ENCODE data around the gene KAZN.

KAZN gene

DNA sequence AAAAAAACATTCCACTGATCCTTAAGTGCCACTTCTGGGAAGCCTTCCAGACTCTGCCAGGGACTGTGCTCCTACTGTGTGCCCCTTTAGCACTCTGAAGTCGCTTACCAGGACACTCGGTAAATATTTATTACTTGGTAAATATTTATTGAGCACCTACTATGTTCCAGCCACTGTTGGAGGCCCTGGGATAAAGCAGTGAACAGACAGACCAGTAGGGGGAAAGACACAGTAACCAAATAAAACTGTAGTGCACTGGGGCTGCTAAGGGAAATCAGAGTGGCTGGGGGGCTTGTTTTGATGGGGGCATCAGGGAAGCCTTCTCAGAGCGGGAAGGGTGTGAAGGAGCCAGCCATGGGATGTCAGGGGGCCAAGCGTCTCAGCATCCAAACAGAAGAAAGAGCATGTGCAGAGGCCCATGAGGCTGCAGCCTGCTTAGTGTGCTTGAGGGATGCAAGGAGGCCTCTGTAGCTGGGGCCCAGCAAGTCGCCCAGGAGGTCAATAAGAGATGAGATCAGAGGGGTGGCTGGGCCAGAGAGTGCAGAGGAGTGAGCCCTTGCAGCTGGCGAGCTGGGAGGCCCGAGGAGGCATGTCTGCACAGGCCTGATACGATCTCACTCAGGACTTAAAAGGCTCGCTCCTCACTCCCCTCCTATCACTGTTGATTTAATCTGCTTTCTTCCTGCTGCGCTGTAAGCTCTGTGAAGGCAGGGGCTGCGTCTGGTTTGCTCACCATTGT lies 28.6 kb downstream of the KAZN start (continued):
- no peak for TF ChIP-seq GLI2 (tag by site-specific recombination; IDR thresholded peaks at IDR 0.05; ENCODE audit: borderline replicate concordance, low read depth)
- TF ChIP-seq, protein P1, sequence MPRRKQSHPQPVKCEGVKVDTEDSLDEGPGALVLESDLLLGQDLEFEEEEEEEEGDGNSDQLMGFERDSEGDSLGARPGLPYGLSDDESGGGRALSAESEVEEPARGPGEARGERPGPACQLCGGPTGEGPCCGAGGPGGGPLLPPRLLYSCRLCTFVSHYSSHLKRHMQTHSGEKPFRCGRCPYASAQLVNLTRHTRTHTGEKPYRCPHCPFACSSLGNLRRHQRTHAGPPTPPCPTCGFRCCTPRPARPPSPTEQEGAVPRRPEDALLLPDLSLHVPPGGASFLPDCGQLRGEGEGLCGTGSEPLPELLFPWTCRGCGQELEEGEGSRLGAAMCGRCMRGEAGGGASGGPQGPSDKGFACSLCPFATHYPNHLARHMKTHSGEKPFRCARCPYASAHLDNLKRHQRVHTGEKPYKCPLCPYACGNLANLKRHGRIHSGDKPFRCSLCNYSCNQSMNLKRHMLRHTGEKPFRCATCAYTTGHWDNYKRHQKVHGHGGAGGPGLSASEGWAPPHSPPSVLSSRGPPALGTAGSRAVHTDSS (tag by site-specific recombination; IDR thresholded peaks at IDR 0.05) = no peak
- no peak for TF ChIP-seq SP7 (tag by site-specific recombination; IDR thresholded peaks at IDR 0.05)
- TF ChIP-seq ZNF530 (tag by site-specific recombination; IDR thresholded peaks at IDR 0.05; ENCODE audit: low read depth) = no peak
- TF ChIP-seq, protein P2, sequence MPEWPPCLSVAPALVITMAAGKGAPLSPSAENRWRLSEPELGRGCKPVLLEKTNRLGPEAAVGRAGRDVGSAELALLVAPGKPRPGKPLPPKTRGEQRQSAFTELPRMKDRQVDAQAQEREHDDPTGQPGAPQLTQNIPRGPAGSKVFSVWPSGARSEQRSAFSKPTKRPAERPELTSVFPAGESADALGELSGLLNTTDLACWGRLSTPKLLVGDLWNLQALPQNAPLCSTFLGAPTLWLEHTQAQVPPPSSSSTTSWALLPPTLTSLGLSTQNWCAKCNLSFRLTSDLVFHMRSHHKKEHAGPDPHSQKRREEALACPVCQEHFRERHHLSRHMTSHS (tag by site-specific recombination; IDR thresholded peaks at IDR 0.05) = no peak
- no peak for TF ChIP-seq ZFHX2 (tag by site-specific recombination; conservative IDR thresholded peaks at IDR 0.05)
- TF ChIP-seq KLF7 (tag by site-specific recombination; IDR thresholded peaks at IDR 0.05; ENCODE audit: borderline replicate concordance) = no peak
- no peak for TF ChIP-seq ZNF155 (tag by site-specific recombination; IDR thresholded peaks at IDR 0.05)
- no peak for TF ChIP-seq ZEB2 (tag by site-specific recombination; IDR thresholded peaks at IDR 0.05)
- peak; percentile 84 for TF ChIP-seq ZFP69B (tag by site-specific recombination; IDR thresholded peaks at IDR 0.05)
- no peak for TF ChIP-seq HOXC10 (CRISPR knock-in tag; IDR thresholded peaks at IDR 0.05)
- no peak for TF ChIP-seq ZNF114 (tag by site-specific recombination; IDR thresholded peaks at IDR 0.05)
- no peak for TF ChIP-seq ZNF548 (tag by site-specific recombination; IDR thresholded peaks at IDR 0.05)
- TF ChIP-seq OSR2 (tag by site-specific recombination; IDR thresholded peaks at IDR 0.05) = no peak
- TF ChIP-seq, protein P3, sequence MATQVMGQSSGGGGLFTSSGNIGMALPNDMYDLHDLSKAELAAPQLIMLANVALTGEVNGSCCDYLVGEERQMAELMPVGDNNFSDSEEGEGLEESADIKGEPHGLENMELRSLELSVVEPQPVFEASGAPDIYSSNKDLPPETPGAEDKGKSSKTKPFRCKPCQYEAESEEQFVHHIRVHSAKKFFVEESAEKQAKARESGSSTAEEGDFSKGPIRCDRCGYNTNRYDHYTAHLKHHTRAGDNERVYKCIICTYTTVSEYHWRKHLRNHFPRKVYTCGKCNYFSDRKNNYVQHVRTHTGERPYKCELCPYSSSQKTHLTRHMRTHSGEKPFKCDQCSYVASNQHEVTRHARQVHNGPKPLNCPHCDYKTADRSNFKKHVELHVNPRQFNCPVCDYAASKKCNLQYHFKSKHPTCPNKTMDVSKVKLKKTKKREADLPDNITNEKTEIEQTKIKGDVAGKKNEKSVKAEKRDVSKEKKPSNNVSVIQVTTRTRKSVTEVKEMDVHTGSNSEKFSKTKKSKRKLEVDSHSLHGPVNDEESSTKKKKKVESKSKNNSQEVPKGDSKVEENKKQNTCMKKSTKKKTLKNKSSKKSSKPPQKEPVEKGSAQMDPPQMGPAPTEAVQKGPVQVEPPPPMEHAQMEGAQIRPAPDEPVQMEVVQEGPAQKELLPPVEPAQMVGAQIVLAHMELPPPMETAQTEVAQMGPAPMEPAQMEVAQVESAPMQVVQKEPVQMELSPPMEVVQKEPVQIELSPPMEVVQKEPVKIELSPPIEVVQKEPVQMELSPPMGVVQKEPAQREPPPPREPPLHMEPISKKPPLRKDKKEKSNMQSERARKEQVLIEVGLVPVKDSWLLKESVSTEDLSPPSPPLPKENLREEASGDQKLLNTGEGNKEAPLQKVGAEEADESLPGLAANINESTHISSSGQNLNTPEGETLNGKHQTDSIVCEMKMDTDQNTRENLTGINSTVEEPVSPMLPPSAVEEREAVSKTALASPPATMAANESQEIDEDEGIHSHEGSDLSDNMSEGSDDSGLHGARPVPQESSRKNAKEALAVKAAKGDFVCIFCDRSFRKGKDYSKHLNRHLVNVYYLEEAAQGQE (tag by site-specific recombination; IDR thresholded peaks at IDR 0.05) = no peak
- TF ChIP-seq ZNF311 (tag by site-specific recombination; IDR thresholded peaks at IDR 0.05; ENCODE audit: borderline replicate concordance) = no peak
- TF ChIP-seq OVOL3 (tag by site-specific recombination; IDR thresholded peaks at IDR 0.05) = no peak

DNA sequence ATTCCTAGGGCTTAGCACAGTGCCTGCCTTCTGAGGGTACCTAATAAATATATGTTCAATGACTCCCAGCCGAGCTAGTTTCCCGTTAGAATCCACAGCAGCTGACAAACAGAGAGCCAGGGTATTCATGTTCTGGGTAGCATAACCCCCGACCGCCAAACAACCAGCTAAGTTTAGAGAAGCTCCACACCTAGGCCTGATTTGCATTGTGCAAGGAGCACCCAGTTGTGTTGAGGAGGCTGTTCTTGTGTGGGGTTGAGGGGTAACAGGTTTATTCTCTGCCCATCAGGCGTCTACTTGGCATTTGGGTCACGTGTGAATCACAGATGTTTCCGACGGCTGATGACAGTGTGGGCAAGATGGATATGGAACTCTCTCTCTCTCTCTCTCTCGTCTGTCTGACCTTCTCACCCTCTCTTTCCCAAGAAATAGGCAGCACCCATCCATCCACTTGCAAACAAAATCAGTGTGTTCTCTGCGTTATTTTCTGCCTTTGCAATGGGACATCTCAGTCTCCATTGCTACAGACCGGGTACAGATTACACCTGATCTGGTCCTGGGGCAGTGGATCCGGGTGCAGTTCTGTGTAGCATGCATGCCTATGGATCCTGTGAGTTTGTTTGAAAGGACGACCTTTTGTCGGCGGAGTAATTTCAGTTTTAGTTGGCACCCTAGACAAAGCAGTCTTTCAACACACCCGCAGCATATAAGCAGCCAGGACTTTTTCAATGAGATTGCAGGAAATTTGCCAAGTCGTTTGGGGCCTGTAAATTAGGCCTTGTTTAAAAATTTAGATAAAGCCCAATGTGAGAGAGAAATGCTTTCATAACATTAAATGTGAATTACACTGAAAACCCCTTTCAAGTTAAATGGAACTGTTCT lies 29.4 kb downstream of the KAZN start:
- H3K27ac ChIP-seq (ENCODE audit: extremely low read depth, low read depth, low read length) = no peak overlapping the region
- POLR2A ChIA-PET = no interaction called here
- no peak overlapping the region for H3K4me3 ChIP-seq (ENCODE audit: low read depth, low read length)
- no peaks in the 10 kb centered on the region for H3K9me3 ChIP-seq (ENCODE audit: control insufficient read depth, insufficient read depth, low read depth, low read length)
- no peaks in the 10 kb centered on the region for H3K36me3 ChIP-seq (ENCODE audit: control insufficient read depth in 2 of 2, insufficient read depth in 1 of 2, low read length in 2 of 2)
- H3K4me1 ChIP-seq (ENCODE audit: control insufficient read depth, insufficient read depth, low read length) = no peaks in the 10 kb centered on the region
- CTCF ChIA-PET = no interaction called here
- TF ChIP-seq ZNF24 (tag by site-specific recombination; IDR thresholded peaks at IDR 0.05) (no peak), ZBTB20 (tag by site-specific recombination; IDR thresholded peaks at IDR 0.05) (peak; percentile 24; the same call in 1 of the 2 replicates), TRIM28 (IDR thresholded peaks at IDR 0.05; ENCODE audit: borderline replicate concordance, low read length) (peak; percentile 78; the same call in 1 of the 2 replicates), ZNF155 (tag by site-specific recombination; IDR thresholded peaks at IDR 0.05) (no peak), ZFP69B (tag by site-specific recombination; IDR thresholded peaks at IDR 0.05) (no peak), ZNF610 (tag by site-specific recombination; IDR thresholded peaks at IDR 0.05; ENCODE audit: borderline replicate concordance) (no peak), ZXDB (tag by site-specific recombination; IDR thresholded peaks at IDR 0.05) (no peak)
- TF ChIP-seq, protein P4, sequence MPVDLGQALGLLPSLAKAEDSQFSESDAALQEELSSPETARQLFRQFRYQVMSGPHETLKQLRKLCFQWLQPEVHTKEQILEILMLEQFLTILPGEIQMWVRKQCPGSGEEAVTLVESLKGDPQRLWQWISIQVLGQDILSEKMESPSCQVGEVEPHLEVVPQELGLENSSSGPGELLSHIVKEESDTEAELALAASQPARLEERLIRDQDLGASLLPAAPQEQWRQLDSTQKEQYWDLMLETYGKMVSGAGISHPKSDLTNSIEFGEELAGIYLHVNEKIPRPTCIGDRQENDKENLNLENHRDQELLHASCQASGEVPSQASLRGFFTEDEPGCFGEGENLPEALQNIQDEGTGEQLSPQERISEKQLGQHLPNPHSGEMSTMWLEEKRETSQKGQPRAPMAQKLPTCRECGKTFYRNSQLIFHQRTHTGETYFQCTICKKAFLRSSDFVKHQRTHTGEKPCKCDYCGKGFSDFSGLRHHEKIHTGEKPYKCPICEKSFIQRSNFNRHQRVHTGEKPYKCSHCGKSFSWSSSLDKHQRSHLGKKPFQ (tag by site-specific recombination; IDR thresholded peaks at IDR 0.05) = no peak
- TF ChIP-seq, protein P5, sequence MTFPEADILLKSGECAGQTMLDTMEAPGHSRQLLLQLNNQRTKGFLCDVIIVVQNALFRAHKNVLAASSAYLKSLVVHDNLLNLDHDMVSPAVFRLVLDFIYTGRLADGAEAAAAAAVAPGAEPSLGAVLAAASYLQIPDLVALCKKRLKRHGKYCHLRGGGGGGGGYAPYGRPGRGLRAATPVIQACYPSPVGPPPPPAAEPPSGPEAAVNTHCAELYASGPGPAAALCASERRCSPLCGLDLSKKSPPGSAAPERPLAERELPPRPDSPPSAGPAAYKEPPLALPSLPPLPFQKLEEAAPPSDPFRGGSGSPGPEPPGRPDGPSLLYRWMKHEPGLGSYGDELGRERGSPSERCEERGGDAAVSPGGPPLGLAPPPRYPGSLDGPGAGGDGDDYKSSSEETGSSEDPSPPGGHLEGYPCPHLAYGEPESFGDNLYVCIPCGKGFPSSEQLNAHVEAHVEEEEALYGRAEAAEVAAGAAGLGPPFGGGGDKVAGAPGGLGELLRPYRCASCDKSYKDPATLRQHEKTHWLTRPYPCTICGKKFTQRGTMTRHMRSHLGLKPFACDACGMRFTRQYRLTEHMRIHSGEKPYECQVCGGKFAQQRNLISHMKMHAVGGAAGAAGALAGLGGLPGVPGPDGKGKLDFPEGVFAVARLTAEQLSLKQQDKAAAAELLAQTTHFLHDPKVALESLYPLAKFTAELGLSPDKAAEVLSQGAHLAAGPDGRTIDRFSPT (tag by site-specific recombination; IDR thresholded peaks at IDR 0.05) = no peak
- TF ChIP-seq, protein P6, sequence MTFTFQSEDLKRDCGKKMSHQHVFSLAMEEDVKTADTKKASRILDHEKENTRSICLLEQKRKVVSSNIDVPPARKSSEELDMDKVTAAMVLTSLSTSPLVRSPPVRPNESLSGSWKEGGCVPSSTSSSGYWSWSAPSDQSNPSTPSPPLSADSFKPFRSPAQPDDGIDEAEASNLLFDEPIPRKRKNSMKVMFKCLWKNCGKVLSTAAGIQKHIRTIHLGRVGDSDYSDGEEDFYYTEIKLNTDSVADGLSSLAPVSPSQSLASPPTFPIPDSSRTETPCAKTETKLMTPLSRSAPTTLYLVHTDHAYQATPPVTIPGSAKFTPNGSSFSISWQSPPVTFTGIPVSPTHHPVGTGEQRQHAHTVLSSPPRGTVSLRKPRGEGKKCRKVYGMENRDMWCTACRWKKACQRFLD (tag by site-specific recombination; IDR thresholded peaks at IDR 0.05) = no peak

Measured in HEK293 (cell line).